ENCODE measurements around the gene ECT2.
"Not testable (repeated sequence)": the region's sequence is repeated elsewhere in the genome, so short reads cannot be mapped to it uniquely, and the experiment has no call there.

ECT2 gene

GRCh38 chr3:172856795-172857742 is 106.5 kb downstream of the ECT2 start:
- peak; percentile 22 for DNase-seq (ENCODE audit: low spot score)

- peak; percentile 14 for DNase-seq (ENCODE audit: low spot score)
These were observed 108.5 kb downstream of the ECT2 start for GRCh38 chr3:172859041-172859440.

DNA sequence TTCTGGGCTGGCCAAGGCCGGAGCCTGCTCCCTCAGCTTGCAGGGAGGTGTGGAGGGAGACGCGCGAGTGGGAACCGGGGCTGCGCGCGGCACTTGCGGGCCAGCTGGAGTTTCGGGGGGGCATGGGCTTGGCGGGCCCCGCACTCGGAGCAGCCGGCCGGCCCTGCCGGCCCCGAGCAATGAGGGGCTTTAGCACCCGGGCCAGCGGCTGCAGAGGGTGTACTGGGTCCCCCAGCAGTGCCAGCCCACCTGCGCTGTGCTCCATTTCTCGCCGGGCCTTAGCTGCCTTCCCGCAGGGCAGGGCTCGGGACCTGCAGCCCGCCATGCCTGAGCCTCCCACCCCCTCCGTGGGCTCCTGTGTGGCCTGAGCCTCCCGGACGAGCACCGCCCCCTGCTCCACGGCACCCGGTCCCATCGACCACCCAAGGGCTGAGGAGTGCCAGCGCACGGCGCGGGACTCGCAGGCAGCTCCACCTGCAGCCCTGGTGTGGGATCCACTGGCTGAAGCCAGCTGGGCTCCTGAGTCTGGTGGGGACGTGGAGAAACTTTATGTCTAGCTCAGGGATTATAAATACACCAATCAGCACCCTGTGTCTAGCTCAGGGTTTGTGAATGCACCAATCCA is 116.3 kb downstream of the ECT2 start:
- not testable (repeated sequence) for DNase-seq (ENCODE audit: low spot score)

- DNase-seq (ENCODE audit: low spot score) = no peak
These were observed 118.2 kb downstream of the ECT2 start for GRCh38 chr3:172868582-172869200.

- DNase-seq (ENCODE audit: low spot score) = no peak
These were observed 118.8 kb downstream of the ECT2 start for GRCh38 chr3:172869368-172869771.

DNA sequence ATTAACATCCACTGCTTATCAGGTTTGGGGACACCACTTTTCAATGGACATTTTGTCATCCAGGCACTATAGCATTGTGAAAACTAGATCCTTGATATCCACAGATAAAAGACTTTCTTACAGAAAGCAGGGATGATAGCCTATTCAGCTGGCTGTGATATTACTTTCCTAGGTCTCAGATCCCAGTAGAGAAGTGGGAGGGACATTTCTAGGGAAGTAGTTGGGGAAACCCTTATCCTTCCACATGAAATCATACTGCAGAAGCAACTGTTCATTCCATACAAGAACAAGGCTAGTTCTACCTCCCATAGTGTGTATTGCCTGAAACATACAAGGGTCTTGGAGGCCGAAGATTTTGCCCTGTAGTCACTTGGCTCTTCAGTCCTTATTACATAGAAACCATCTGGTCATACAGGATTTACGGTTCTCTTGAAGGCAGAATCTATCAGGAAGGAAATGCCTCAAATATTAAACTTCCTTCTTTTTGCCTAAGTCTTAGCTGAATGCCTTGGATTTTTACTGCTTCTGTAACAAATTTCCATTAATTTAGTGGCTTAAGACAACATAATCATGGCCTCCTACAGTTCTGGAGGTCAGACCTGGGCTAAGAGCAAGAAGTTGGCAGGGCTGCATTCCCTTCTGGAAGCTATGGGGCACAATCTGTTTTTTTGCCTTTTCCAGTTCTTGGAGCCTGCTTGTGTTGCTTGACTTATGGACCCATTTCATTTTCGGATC is 119.4 kb downstream of the ECT2 start:
- no peak for DNase-seq (ENCODE audit: low spot score)
